Skin epidermis (tissue), 12 donors: ENCODE measurements around the gene UBR3.

Experiments used
- H3K27ac ChIP-seq, 21 experiments: fragments of 200-600 bp; sonication (generic) in 11 of 21; one replicate each; pipeline ENCODE4 v1.5.0; 2020; ENCODE audit warnings: mild to moderate bottlenecking in 3 of 21, inconsistent platforms in 2 of 21, moderate library complexity in 2 of 21
- H3K4me3 ChIP-seq, 7 experiments: fragments of 200-600 bp; sonication (generic) in 2 of 7; one replicate each; pipeline ENCODE4 v1.5.0; 2020; ENCODE audit warnings: inconsistent platforms in 2 of 7, mild to moderate bottlenecking in 2 of 7, moderate library complexity in 1 of 7

UBR3 gene

DNA sequence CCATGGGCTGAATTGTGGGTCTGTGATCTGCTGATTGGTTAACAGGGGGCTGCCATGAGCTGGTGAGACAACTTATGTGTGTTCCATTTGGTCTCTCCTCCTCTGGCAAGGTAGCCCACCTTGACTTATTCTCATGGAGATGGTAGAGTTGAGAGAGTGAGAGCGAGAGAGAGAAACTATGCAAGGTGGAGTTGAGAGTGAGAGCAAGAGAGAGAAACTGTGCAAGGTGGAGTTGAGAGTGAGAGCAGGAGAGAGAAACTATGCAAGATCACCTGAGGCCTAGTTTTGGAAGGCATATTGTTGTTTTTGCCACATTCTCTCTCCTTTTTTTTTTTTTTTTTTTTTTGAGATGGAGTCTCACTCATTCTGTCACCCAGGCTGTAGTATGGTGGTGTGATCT is 155.7 kb downstream of the UBR3 start:
- no peak overlapping the region for H3K4me3 ChIP-seq
- H3K27ac ChIP-seq = no peak overlapping the region

DNA sequence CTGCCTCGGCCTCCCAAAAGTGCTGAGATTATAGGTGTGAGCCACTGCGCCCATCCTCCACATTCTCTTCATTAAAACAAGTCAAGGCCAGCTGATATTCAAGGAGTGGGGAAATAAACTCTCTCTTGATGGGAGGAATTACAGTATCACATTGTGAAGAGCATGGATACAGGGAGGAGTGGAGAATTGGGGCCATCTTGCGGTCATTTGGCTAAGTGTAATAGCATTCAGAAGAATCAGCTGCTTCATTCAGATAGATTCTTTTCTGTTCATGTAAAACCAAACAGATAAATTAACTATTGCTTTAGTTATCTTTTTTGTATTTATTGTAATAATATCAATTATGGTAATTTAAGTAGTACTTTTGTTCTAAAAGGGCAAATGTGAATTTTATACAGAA is 156.3 kb downstream of the UBR3 start:
- no peak overlapping the region for H3K4me3 ChIP-seq
- no peak overlapping the region for H3K27ac ChIP-seq

DNA sequence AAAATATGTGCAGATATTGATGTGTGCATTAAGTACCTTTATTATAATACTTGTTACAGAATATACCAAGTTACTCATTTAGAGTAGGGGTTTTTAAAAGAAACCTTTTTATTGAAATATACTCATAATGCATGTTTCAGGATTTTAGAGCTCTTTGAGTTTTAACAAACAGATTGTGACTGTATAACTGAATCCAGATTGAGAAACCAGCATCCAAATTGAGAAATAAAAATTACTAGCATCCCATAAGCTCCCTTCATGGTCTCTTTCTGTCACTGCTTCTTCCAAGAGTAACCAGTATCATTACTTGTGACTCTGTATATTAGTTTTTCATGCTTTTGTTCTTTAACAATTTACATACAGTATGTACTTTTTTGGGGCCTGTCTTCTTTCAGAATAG is 156.9 kb downstream of the UBR3 start:
- H3K27ac ChIP-seq = no peak overlapping the region

DNA sequence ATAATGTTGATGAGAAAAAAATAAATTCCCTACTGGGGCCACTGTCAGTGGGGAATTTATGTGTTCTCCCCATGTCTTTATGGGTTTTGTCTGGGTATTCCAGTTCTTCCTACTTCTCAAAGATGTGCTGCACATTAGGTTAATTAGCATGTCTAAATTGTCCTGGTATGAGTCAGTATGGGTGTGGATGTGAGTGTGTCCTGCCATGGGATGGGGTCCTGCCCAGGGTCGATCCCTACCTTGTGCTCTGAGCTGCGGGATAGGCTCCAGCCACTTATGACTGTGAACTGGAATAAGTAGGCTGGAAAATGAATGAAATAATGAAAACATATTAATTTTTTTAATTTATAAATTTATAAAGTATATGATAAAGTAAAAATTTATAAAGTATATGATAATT is 167.5 kb downstream of the UBR3 start:
- no peak overlapping the region for H3K27ac ChIP-seq
- H3K4me3 ChIP-seq = no peak overlapping the region

More for the DNA sequence above, 156.9 kb downstream of the UBR3 start:
- no peak overlapping the region for H3K4me3 ChIP-seq

GRCh38 chr2:169997140-169997887 is 170.1 kb downstream of the UBR3 start:
- Histone ChIP-seq H3K4me3 (no peak overlapping the region), H3K27ac (no peak overlapping the region)

DNA sequence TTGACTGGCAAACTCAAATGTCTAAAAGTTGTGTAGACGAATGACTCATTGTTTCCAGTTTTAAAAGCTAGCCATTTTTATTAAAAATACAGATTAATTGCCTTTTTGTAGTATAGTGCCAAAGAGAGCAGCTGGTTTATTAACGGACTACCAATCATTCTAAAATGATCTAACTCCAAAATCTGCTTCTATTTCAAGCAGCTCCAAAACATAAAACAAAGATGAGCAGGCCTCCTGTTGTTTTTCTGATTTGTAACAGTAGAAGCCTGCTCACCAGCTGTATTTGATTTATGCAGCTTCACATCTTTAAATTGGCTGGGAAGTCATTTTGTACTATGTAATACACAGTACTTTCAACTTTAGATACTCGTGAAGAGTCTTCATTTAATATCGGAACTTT is 171.8 kb downstream of the UBR3 start:
- Histone ChIP-seq H3K4me3 (no peak overlapping the region), H3K27ac (peak overlapping the region in 1 of 21 experiments; percentile 62)

GRCh38 chr2:170002096-170002495 is 174.8 kb downstream of the UBR3 start:
- Histone ChIP-seq H3K27ac (no peak overlapping the region), H3K4me3 (no peak overlapping the region)

GRCh38 chr2:170005702-170006101 is 178.4 kb downstream of the UBR3 start:
- Histone ChIP-seq H3K27ac (no peak overlapping the region), H3K4me3 (no peak overlapping the region)

- Histone ChIP-seq H3K4me3 (no peak overlapping the region), H3K27ac (no peak overlapping the region)
Measured at GRCh38 chr2:170006587-170007325, 179.5 kb downstream of the UBR3 start.

- Histone ChIP-seq H3K4me3 (no peak overlapping the region), H3K27ac (no peak overlapping the region)
Measured at GRCh38 chr2:170009209-170009608, 182.0 kb downstream of the UBR3 start.

DNA sequence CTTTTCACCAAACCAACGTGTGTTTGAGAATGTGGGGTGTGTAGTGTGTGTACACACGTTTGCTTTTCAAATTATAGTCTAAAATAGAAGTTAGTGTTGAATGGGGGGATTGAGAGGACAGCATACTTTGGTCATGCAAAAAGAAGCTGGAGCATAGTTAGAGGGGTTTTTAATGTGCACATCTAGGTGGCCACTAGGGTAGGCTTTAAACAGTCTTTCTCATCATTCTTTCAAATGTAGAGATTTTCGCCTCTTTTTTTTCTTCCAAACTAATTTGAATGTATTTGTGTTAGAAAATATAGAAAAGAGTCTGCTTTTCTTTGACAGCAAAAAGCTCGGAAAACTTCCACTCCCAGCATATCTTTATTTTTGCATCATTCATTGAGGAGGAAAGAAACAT is 185.5 kb downstream of the UBR3 start:
- H3K27ac ChIP-seq = no peak overlapping the region
- H3K4me3 ChIP-seq = no peak overlapping the region

DNA sequence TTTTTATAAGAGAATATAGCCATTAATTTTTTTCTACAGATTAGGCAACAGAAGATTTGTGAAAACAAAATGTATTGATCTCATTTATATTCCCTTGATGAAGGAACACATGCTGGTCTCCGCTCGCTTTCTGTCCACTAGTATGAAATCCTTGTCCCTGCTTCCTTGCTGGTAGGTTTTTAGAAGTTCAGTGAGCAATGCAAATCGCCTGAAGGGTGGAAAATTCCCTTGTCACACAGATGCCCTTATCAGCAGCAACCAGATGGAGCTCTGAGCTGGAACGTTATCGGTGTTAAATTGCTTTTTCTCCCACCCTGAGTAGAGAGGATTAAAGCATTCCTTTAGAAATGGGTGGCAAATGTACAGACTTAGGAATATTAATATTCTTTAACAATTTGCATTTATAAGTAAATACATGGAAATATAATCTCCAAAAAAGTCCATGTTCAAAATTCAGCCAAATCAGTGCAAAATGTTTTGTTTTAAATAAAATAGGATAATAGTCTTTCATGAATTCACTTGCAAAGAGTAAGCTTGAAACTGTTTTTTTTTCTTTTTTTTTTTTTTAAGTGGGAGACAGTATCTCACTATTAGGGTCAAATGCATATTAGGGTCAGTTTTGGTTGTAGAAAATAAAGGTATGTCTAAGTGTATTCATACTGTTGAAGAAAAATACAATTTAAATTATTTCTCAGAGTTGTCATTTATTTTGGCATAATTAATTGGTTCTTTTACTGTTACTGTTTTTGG is 186.7 kb downstream of the UBR3 start:
- H3K27ac ChIP-seq = no peak overlapping the region
- H3K4me3 ChIP-seq = no peak overlapping the region

- Histone ChIP-seq H3K27ac (no peak overlapping the region), H3K4me3 (no peak overlapping the region)
Measured at GRCh38 chr2:170014769-170015168, 187.5 kb downstream of the UBR3 start.

DNA sequence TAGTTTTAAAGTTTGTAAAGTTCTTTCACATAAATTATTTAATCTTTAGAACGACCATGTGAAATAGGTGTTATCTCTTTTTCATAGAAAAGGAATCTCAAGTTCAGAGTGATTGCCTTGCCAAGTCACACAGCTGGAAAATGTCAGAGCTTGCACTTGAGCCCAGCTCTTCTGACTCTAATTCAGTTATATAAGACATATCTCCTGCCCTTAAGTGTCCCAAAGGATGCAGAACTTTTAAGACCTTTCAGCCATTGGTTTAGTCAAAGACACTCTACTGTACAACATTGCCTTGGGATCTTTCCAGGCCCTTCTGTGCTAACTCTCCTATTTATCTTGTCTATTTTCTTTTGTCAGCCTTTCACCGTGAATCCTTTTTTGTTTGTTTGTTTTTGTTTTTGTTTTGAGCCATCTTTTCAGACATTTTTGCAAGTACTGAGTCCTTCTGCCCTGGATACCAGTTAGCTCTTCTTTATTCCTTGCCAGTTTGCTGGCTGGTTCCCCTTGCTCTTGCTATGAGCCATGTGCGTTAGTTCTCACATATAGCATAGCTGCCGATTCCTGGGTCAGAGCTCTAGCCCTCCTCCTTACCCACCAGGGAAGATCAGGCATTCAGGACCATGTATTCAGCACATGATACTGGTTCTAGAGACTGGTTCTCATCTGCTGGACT is 190.7 kb downstream of the UBR3 start:
- Histone ChIP-seq H3K4me3 (no peak overlapping the region), H3K27ac (peak overlapping the region in 2 of 21 experiments; percentile 20 to 53)

- Histone ChIP-seq H3K4me3 (no peak overlapping the region), H3K27ac (no peak overlapping the region)
Measured at GRCh38 chr2:170019060-170019805, 192.0 kb downstream of the UBR3 start.

- Histone ChIP-seq H3K4me3 (no peak overlapping the region), H3K27ac (no peak overlapping the region)
Measured at GRCh38 chr2:170020777-170021176, 193.5 kb downstream of the UBR3 start.

DNA sequence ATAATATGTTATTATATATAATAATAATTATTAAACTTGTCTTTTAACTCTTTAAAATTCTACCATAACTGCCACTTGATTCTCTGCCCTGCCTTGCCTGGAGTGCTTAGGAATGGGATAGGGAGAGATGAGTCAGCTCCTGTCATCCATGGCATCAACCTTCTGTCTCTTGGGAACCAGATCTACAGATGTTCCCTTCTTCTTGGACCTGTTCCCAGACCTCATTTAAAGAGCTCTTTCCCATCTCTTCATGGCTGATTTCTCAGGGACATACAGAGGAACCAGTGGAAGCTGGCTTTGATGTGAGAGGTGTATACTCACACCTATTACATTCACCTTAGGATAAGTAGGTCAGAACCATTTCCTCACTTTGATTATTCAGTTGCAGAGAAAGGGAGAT is 195.4 kb downstream of the UBR3 start:
- H3K27ac ChIP-seq = no peak overlapping the region
- no peak overlapping the region for H3K4me3 ChIP-seq

DNA sequence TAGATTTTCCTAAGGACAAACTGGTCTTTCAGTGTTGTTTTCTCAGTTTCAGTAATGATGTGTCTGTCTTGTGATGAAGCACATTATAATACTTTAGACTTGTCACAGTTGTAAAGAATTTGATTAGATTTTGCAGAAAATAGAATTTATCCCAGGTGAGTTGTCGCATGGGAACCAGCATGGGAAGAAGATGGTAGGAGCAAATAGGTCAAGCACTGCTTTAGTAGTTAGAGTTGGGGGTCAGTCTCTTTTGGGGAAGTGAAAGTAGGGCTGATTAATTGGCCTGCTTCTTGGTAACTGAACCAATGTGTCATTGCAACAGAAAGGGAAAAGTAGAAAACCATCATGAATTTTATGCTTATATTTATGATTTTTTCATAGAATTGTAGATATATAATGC is 197.5 kb downstream of the UBR3 start:
- no peak overlapping the region for H3K27ac ChIP-seq
- H3K4me3 ChIP-seq = no peak overlapping the region

DNA sequence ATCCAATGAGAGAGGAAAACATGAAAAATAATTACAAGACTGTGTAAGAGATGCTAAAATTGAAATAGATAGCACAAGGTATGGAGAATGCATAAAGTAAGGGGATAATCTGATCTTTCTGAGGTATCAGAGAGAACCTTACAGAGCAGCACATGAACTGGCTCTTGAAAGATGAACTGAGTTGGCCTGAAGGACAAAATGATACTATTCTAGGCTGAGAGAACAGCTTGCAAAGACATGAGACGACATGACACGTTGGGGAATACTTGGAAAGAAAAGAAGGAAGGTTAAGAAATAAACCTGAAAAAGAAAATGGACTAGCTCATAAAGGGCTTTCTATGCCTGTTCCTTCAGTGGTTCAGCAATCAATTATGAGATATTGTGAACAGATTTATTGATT is 198.0 kb downstream of the UBR3 start:
- Histone ChIP-seq H3K4me3 (no peak overlapping the region), H3K27ac (no peak overlapping the region)

DNA sequence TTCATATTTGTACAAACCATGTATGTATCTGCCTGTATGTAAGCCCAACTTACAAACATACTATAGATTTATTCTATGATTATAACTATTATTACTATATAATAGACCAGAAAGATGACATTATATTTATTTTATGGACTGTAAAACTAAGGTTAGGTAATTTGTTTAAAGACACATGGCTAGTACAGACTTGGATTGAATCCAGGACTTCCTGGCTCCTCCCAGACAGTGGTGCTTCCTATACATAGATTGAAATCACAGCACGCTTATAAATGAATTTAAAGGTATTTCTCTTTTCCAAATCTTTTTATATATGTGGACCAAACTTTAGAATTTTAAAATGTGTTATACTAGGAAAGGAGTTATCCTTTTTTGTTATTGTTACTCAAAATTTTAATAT is 199.1 kb downstream of the UBR3 start:
- Histone ChIP-seq H3K4me3 (no peak overlapping the region), H3K27ac (no peak overlapping the region)
